GM21825 (cell line): Measurements from ENCODE around the gene KDELR1.
A peak's percentile ranks its signal among the peaks of the same experiment; 100 is the strongest.
"Not testable (repeated sequence)": the region's sequence is repeated elsewhere in the genome, so short reads cannot be mapped to it uniquely, and the experiment has no call there.

ENCODE experiments used
- ATAC-seq: cut with Tn5 transposase; IDR thresholded peaks from one replicate; pipeline ENCODE4 v1.9.1; 2021; ENCODE audit warnings: mild to moderate bottlenecking, moderate library complexity; ENCODE audit not compliant: unreplicated experiment

KDELR1 gene

GRCh38 chr19:48371771-48372170, 19.6 kb downstream of the KDELR1 start:
- not testable (repeated sequence) for ATAC-seq

DNA sequence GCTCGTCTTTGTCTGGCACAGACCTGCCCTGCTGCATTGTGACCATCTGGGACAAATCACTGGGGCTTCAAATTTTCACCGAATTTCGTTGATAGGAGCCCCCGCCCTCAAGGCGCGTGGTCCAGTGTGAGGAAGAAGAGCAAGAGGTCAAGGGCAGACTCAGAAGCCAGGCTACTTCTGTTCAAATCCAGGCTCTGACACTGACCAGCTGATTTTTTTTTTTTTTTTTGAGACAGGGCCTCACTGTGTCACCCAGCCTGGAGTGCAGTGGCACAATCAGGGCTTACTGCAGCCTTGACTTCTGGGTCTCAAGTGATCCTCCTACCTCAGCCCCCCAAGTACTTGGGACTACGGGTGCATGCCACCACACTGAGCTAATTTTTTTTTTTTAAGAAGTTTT, 20.0 kb downstream of the KDELR1 start:
- no peak for ATAC-seq

DNA sequence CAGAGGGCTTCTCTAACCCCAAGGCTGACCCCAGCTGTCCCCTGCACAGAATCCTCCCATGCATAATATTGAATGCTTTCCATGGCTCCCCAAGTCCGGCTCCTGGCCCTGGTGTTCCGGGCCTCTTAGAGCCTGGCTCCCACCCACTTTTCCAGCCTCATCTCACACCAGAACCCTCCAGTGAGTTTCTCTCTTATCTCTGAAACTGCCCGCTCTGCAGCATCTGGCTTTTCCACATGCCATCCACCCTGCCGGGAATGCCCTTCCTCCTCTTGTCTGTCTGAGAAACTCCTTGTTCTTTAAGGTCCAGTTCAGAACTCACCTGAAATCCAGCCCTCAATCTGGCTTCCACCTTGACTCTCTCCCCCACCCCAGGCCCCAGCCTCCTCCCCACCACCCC, 20.4 kb downstream of the KDELR1 start:
- no peak for ATAC-seq

DNA sequence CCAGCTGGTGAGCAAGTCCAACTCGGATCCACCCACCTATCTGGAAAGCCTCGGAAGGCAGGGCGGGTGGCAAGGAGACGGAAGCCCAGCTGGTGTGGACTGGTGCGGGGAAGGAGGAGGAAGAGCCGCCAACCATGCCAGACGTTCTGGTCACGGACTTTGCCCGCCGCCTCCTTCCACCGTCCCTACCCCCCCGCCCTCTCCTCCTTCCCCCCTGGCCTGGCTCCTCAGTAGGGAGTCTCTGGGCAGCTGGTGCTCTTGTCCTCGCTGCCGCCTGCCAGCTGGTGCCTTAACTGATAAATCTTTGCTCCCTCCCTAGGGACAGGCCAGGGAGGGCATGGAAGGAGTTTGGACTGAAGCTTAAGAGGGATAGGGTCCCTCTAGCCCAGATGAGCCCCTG, 22.4 kb downstream of the KDELR1 start:
- ATAC-seq: no peak

- ATAC-seq: no peak
Measured at GRCh38 chr19:48367855-48368254, 23.5 kb downstream of the KDELR1 start.

- no peak for ATAC-seq
Measured at GRCh38 chr19:48365602-48366001, 25.7 kb downstream of the KDELR1 start.

DNA sequence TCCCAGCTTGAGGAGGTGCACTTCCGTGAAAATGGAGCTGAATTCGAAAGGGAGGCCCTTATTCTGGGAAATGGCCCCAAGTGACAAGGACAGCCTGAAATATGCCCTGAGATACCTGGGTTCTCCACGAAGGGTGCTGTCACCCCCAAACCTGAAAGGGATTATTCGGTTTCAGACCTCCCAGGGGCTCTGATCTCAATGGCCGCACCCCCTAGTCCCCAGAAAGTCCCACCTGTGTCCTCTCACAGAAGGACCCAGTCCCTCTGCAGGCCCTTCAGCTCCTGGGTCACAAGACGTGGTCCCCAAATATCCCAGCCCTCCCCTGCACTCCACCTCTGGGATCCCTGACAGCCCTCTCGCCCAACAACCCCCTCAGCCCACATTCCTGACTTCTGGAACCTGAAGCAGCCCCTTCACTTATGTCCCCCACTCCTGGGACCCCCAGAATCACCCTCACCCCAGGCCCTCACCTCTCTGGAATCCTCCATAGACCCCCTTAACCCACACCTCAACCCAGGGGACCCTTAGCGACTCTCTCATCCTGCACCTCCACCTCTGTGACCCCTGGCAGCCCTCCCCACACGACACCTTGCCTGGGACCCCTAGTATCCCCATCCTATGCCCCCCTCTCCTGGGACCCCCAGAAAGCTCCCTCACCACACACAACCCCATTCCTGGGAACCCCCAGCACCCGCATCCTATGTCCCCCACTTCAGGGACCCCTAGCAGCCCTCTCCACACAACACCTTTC, 26.6 kb downstream of the KDELR1 start:
- no peak for ATAC-seq

DNA sequence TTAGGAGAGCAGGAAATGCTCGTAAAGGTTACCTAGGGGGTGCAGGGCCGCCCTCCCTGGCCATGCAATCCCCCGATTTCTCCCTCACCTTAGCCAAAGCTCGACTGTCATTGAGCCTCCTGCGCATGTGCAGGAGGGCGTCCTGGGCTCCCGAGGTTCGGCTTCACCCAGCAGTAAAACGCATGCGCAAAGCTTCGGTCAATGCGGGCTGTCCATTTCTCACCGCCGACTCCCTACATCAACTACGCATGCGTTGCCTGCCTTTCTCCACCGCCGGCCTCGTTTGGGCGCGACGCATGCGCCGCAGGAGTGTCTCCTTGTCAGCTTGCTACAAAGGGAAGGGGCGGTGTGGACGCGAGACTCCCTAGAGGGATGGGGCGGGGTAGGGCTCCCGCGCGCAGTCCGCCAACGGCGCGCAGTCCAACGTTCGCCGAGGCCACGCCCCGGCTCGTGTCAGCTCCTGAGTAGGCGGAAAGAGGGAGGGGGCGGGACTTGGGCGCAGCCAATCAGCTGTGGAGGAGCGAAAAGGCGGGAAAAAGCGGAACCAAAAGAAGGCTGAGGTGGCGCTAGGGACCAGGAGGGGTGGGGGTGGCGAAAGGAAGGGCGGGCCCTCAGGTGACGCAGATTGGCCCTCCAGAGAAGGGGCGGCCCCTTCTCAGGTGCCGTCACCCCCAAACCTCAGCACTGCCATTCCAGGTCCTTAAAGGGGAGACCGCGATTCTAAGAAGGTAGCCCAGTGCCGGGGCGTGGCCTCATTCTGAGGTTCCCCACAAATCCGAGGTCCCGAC, 27.3 kb downstream of the KDELR1 start, which contains the start of the genes SYNGR4 and TMEM143:
TSS of gene SYNGR4 (plus strand) at position 558 of the 788 bp plus-strand sequence. CDS start 1,476 bp downstream, outside the sequence.
TSS of gene TMEM143 (minus strand) at position 131 of the 788 bp plus-strand sequence. CDS start at position 111, 20 bp downstream.
- peak; percentile 76 for ATAC-seq

- ATAC-seq: peak; percentile 10
Measured at GRCh38 chr19:48363500-48363809, 27.9 kb downstream of the KDELR1 start.

DNA sequence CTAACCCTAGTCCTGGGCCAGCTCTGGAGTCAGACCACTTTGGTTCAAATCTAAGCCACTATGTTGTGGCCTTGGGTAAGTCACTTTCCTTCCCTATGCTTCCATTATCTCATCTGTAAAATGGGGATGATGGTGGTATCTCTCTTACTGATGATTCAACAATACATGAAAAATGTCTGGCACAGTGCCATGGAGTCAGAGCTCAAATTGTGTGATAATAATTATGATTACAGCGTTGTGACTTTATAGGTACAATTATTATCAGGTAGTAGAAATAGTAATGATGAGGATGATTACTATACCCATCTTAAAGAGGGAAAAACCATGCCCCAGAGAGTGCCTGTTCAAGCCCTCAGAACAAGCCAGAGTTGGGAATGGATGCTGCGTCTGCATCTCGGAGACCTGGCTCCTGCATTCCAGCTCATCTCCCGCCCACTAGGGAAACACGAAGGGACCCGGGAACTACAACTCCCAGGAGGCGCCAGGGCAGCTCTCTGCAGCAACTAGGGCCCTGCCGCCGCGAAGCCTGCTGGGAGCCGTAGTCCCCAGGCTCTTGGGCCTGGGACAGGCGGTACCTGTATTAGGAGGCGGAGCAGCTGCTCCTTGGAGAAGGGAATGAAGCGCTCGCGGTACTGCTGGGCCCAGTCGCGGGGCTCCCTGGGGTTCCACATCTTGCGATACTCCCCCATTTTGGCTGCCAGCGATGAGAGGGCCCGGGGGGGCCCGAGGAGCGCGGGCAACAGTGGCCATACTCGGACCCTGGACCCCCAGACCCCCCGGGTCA, 28.4 kb downstream of the KDELR1 start:
- peak; percentile 55 for ATAC-seq

GRCh38 chr19:48361912-48362311, 29.4 kb downstream of the KDELR1 start:
- ATAC-seq: no peak

GRCh38 chr19:48359123-48359522, 32.2 kb downstream of the KDELR1 start:
- no peak for ATAC-seq

GRCh38 chr19:48355365-48355954, 35.9 kb downstream of the KDELR1 start:
- ATAC-seq: no peak

DNA sequence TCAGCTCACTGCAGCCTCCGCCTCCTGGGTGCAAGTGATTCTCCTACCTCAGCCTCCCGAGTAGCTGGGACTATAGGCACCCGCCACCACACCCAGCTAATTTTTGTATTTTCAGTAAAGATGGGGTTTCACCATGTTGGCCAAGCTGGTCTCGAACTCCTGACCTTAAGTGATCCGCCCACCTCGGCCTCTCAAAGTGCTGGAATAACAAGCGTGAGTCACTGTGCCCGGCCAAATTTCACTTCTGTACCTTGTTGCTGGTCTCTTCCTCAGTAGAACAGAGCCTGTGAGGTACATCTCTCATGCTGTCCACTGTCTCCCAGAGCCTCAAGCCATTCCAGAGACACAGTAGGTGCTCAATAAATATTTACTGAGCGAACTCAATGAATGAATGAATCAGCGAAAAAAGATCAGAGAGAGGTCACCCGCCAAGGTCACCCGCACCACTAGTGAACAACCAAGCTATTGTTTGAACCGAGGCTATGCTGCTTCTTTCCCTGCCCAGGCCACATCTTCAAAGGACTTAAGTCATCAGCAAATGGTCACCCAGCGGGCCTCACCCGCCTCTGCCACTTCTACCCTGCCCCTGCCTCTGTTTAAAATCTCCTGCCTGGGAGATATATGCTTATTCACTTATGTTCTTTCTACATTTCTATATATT, 36.9 kb downstream of the KDELR1 start:
- no peak for ATAC-seq

- no peak for ATAC-seq
Measured at GRCh38 chr19:48353677-48354076, 37.7 kb downstream of the KDELR1 start.

GRCh38 chr19:48351341-48351752, 40.0 kb downstream of the KDELR1 start:
- ATAC-seq: no peak

DNA sequence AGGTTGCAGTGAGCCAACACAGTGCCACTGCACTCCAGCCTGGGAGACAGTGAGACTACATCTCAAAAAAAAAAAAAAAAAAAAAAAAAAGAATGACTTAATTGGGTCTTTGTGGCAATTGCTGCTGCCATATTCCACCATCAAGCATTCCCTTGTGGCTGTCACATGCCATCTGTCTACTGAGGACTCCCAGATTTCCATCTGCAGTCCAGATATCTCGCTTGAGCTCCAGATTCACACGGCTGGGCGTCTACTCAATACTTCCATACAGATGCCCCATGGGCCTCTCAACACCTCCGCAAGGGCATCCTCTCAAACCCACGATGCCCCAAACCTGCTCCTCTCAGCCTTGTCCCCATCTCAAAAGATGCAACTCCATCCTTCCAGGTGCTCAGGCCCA, 40.5 kb downstream of the KDELR1 start:
- no peak for ATAC-seq

- no peak for ATAC-seq
Measured at GRCh38 chr19:48348737-48349136, 42.6 kb downstream of the KDELR1 start.

DNA sequence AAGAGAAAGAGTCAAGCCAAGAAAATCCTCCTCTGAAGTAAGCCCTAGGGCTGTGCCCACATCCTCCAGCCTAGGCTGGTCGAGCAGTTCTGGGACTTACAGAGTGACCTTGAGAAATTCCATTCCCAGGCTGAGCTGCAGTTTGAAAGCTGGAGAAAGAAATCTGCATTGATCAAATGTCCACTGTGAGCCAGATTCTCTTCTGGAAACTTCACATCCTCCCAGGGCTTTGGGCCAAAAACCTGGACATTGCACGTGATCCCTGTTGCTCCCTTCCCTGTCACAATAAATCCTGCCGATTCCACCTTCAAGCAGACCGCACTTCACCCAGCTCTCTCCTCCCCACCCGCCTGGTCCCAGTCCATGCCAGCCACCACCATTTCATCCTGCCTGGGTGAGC, 43.3 kb downstream of the KDELR1 start:
- no peak for ATAC-seq

DNA sequence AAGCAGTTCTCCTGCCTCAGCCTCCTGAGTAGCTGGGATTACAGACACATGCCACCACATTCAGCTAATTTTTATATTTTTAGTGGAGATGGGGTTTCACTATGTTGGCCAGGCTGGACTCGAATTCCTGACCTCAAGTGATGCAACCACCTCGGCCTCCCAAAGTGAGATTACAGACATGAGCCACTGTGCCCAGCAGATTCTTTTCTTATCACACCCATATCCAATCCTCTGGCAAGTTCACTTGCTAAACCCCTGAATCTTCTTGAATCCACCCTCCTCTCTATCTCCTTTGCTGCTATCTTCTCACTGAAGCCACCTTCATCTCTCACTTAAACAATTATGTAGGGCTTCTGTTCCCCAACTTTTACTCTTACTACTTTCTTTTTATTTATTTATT, 45.2 kb downstream of the KDELR1 start:
- no peak for ATAC-seq
